Hematopoietic multipotent progenitor cell treated with erythropoietin and hydrocortisone succinate and interleukin-3 and kit ligand, for 4 days (in vitro differentiated cells): ENCODE data around the gene MARCHF10.

ENCODE experiments used
- DNase-seq: peaks from one replicate; pipeline ENCODE4 v3.0.0-alpha.2; 2015

The MARCHF10 gene

DNA sequence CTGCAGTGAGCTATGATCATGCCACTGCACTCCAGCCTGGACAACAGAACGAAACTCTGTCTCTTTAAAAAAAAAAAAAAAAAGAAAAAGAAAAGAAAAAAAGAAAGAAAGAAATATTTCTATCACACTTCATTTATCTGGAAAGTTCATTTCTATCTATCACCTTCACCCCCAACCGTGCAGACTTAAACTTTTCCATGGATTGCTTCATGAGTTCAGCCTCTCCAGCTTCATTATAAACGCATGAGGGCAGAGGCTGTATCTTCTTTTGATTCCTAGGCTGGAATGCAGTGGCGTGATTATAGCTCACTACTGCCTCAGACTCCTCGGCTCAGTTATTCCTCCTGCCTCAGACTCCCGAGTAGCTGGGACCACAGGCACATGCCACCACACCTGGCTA lies 152.5 kb downstream of the MARCHF10 start:
- no peak for DNase-seq

DNA sequence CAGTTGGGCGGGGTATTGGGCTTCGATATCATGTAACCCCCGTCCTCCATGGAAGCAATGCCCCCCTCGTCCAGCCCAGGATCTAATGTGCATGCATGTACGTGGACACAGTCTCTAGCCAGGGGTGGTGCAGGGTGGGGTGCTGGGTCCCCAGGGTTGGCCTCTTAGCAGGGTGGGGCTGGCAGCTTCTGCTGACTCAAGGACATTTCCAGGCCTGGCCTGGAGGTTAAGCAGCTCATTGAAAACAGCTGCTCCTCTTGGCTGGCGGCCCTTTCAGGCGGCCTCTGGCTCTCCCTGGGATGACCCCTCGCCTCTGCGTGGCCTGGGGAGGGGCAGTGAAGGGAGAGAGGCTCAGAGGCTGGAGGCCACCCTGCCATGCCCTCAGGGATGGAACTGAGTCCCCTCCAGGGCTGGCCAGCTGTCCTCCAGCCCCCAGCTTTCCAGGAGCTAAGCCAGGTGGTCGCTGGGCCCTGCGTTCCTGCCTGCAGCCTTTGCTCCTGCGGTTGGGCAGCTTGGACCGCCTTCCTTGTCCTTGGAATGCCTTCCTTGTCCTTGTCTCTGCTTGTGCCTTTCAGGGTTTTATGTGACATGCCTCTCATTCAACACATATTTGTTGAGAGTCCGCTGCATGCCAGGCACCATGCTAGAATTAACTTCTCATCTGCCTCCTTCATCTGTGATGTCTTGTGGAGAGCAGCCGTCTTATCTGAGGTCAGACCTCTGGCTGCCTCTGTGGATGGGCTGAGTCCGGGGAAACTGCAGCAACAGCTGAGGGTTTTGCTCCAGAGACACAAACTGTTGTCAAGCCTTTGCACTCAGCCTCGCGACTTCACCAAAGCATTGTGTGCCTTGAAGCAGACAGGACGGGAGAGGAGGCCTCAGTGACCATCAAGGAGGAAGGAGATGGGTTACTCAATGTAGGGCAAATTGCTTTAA lies 154.0 kb downstream of the MARCHF10 start:
- DNase-seq, result peak; percentile 72

DNA sequence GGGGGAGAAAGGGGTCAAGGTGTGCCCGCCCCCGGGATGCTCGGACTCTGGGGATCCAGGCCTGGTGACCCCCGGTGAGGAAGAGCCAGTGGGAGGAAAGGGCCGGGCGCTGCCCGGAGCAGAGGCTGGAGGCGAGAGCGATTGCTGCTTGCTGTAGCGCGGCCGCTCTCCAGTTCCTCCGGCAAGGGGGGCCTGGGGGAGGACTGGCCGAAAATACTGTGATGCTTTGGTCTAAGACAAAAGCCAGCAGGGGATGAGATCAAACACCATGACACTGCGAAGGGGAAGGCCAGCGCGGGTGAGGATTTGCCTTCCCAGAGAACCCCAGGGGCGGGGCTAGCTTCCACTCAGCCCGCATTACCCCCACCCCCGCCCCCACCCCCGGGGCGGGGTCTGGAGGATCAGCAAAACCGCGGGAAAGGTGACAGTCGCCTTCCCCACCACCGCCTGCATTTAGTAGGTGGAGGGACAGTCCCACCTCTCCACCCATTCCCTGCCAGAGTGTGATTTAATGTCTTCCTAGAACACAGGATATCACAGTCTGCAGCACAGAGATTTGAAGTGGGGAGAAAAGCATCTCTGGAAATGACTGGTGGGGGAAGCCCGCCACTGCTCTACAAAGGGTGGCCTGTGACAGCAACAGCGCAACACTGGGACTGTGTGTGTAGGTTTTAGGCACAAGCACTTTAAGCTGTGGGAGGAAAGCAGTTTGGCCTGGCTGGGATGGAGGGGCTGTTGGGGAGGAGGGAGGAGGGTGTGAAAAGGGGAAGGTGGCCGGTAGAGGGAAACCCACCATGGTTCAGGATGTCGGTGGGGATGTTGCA lies 154.9 kb downstream of the MARCHF10 start:
- peak; percentile 82 for DNase-seq

DNA sequence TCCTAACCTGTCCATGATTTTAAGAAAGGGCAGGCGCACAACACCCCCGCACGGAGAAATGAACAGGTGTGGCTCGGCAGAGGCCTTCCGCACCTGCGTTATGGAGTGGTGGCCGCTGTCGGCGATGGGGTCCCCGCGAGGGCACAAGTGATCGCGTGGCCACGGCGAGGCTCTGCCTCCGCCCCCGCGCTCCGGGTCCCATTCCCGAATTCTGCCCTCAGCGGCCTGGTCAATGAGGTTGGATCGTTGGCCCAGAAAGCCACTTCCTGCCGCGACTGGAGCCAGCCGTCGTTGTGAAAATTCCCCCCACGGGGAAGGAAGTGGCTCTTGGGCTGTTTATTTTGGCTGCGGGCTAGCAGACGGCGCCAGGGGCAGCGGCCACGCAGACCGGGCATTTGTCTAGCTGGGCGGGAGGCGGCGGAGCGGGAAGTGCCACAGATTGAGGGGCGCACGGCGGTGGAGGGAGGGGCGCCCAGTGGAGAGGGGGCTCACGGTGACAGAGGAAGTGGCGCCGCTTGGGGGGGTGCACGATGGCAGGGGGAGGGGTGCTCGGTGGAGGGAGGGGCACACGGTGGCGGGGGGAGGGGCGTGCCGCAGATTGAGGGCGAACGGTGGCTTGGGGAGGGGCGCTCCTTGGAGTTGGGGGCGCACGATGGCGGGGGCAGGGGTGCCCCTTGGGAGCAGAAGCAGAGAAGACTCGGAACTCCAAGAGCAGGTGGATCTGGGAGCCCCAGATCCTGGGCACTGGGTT lies 155.7 kb downstream of the MARCHF10 start:
- peak; percentile 66 for DNase-seq
